ENCODE measurements around the gene EDEM3. TPM values are rescaled to one million over a fixed set of nuclear protein-coding genes. Genes with fewer than 3 reads are reported as not detected.

The EDEM3 gene
- total and polyA plus RNA-seq, 12 donors: 7.8 to 26.8 (median 17.8) TPM

DNA sequence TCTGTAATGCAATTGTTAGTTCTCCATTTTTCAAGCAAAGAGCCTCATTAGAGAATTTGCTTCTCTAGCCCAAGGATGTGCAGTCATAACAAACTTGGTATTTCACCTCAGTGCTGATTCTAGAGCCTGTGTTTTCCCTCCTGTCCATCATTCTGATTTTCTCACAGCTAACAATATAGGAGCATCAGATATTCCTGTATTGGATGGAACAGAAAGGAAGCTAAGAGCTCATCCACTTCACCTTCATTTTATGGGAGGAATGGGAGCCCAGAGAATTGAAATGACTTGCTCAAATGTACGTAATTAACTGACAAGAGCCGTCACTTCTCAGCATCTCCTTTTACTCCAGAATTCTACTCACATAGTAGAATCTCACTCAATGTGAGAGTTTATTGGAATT lies 96.6 kb downstream of the EDEM3 start:
- Histone ChIP-seq H3K27ac (no peak overlapping the region), H3K4me1 (no peaks in the 10 kb centered on the region), H3K27me3 (no peaks in the 10 kb centered on the region), H3K4me3 (no peak overlapping the region), H3K36me3 (no peaks in the 10 kb centered on the region), H3K9me3 (no peaks in the 10 kb centered on the region)
- DNase-seq: no peak
- TF ChIP-seq, protein P1, sequence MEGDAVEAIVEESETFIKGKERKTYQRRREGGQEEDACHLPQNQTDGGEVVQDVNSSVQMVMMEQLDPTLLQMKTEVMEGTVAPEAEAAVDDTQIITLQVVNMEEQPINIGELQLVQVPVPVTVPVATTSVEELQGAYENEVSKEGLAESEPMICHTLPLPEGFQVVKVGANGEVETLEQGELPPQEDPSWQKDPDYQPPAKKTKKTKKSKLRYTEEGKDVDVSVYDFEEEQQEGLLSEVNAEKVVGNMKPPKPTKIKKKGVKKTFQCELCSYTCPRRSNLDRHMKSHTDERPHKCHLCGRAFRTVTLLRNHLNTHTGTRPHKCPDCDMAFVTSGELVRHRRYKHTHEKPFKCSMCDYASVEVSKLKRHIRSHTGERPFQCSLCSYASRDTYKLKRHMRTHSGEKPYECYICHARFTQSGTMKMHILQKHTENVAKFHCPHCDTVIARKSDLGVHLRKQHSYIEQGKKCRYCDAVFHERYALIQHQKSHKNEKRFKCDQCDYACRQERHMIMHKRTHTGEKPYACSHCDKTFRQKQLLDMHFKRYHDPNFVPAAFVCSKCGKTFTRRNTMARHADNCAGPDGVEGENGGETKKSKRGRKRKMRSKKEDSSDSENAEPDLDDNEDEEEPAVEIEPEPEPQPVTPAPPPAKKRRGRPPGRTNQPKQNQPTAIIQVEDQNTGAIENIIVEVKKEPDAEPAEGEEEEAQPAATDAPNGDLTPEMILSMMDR (IDR thresholded peaks at IDR 0.05): no peak
- WGBS, 2 donors: 95% methylated on average over 2 of the region's 2 CpGs
- ATAC-seq: no peak
- intact Hi-C loops (cut with DNase I): no loop called here

DNA sequence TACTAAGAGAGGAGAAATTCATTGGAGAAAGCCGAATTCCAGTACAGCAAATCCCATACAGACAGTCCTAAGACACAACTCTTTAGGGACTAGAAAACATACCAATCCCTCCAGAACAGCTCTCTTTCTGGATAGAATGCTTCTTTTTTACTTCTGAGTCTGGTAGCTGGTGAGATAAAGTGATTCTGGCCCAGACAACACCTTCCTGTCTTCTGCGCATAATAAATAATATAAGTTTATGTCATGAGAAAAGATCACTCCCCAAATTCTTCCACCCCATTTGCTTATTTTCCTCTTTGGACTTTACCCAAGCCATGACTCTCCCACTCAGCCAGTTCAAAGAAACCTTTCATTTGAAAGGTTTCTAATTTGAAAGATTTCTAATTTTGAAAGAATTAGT lies 98.4 kb downstream of the EDEM3 start:
- no peaks in the 10 kb centered on the region for H3K27me3 ChIP-seq
- H3K27ac ChIP-seq: no peak overlapping the region
- TF ChIP-seq, protein P1 (IDR thresholded peaks at IDR 0.05): no peak
- no peaks in the 10 kb centered on the region for H3K4me1 ChIP-seq
- 92% methylated on average over 2 of the region's 2 CpGs for WGBS, 2 donors
- DNase-seq (no peak), ATAC-seq (no peak)
- no peaks in the 10 kb centered on the region for H3K36me3 ChIP-seq
- no peak overlapping the region for H3K4me3 ChIP-seq
- peaks cover 0 to 11% (median 0%) of the 10 kb centered on the region in 11 donors for H3K9me3 ChIP-seq
- intact Hi-C loops (cut with DNase I): no loop called here

DNA sequence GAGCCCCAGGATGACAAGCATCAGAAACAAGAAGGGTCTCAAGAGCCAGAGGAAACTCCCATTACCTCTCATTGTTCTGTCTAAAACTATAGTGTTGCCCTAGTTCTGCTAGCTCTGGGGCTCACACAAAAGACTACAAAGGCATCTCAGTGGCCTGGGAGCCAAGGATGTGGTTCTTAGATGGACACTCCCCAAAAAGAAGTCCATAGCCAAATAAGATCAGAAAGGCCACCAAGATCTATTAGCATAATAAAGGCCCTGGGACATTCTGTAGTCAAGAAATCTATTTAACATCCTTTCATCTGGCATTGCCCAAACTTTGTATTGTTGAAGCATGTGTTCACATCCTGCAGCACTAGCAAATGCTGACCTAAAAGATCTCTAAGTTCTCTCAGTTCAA lies 99.5 kb downstream of the EDEM3 start:
- Histone ChIP-seq H3K27ac (no peak overlapping the region), H3K4me3 (no peak overlapping the region), H3K27me3 (no peaks in the 10 kb centered on the region), H3K36me3 (no peaks in the 10 kb centered on the region), H3K9me3 (peaks cover 0 to 11% (median 0%) of the 10 kb centered on the region in 11 donors), H3K4me1 (peaks cover 0 to 2% (median 0%) of the 10 kb centered on the region in 9 donors)
- TF ChIP-seq, protein P1 (IDR thresholded peaks at IDR 0.05): no peak
- ATAC-seq: peak in 1 of 8 donors; percentile 51
- DNase-seq: no peak
- intact Hi-C loops (cut with DNase I): no loop called here

DNA sequence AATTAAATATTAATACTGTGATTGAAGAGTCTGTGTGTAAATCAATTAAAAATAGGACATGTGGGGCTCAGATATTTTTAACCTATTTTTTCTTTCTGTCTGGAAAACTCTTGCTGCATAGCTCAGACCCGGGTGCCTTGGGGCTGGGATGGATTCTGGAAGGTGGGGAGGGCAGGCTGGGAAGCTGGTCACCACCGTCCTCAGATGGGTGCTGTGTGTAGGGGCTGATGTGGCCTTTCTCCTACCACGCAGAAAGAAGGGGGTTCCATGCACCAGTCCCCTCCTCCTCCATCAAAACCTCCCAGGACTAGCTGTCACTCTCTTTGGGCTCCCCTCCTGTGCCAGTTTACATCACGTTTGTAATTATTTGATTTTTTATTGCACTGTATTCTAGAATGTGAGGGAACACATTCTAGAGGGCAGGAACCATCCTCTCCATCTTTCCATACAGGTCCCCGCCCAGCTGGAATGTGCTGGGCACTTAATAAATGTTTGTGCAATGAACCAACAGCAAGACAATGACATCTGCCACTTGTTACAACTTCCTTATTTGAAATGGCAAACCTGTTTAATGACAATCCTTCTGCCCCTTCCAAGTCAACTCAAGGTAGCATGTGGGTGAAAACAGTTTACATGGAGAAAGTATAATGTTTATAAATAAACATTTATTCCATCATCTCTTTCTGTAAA lies 104.3 kb downstream of the EDEM3 start:
- TF ChIP-seq, protein P1 (IDR thresholded peaks at IDR 0.05): no peak
- intact Hi-C loops (cut with DNase I): no loop called here
- peaks cover 0 to 11% (median 0%) of the 10 kb centered on the region in 11 donors for H3K9me3 ChIP-seq
- no peaks in the 10 kb centered on the region for H3K36me3 ChIP-seq
- no peaks in the 10 kb centered on the region for H3K27me3 ChIP-seq
- ATAC-seq: peak in 1 of 8 donors; percentile 25
- WGBS, 2 donors: 74 to 80% methylated on average over 5 of the region's 5 CpGs
- peaks cover 4 to 32% (median 17%) of the 10 kb centered on the region in 9 donors for H3K4me1 ChIP-seq
- no peak for DNase-seq
- H3K27ac ChIP-seq: peak overlapping the region in 5 of 10 donors; percentile 56 to 80 (median 70)
- no peak overlapping the region for H3K4me3 ChIP-seq
